GM12878 (cell line): ENCODE data around the gene SLC35B4. TPM values are rescaled to one million over a fixed set of nuclear protein-coding genes. Genes with fewer than 3 reads are reported as not detected.

Experiments used
- ATAC-seq: fragments of 200-7000 bp; cut with Tn5 transposase; 3 replicates; pipeline ENCODE4 v1.9.1; 2020; ENCODE audit warnings: mild to moderate bottlenecking, moderate library complexity
- BruUV-seq: library from RNA; stranded (reverse); fragments of 400-500 nt; replicated peaks from 2 replicates; lab custom pipeline; 2021; lab: Mats Ljungman, UMichigan
- CTCF ChIA-PET: fragments of 300-600 bp; sonication (Branson Sonifier 250); formaldehyde crosslinking; extraction: SDS; loops from one replicate; lab custom pipeline; 2021; ENCODE audit warnings: inconsistent platforms; lab: Yijun Ruan, JAX
- POLR2A ChIA-PET: fragments of 350-600 bp; formaldehyde crosslinking; extraction: SDS; loops from one replicate; lab custom pipeline; 2021; ENCODE audit warnings: inconsistent platforms; lab: Charles Lee
- RAD21 ChIA-PET: fragments of 300-600 bp; sonication (Branson Sonifier 250); formaldehyde crosslinking; loops from one replicate; lab custom pipeline; 2023; ENCODE audit warnings: antibody characterized with exemption; ENCODE audit not compliant: unreplicated experiment; lab: Charles Lee
- SMC1A ChIA-PET: fragments of 300-600 bp; sonication (Branson Sonifier 250); formaldehyde crosslinking; loops from one replicate; lab custom pipeline; 2023; ENCODE audit not compliant: unreplicated experiment, uncharacterized antibody; lab: Charles Lee
- DNase-seq: peaks from one replicate; pipeline ENCODE4 v3.0.0-alpha.2; 2011; ENCODE audit warnings: low read depth, low spot score
- FAIRE-seq: peaks from 3 replicates; lab custom pipeline; 2011; peaks lifted over from hg19 to GRCh38; lab: Jason Lieb, UNC
- H2AFZ ChIP-seq: 2 replicates; pipeline ENCODE4 v1.6.0; 2011; ENCODE audit warnings: low read depth, low read length, control low read depth; ENCODE audit not compliant: control insufficient read depth
- H3K27ac ChIP-seq: 2 replicates; pipeline ENCODE4 v1.5.1; 2011; ENCODE audit warnings: control low read depth; ENCODE audit not compliant: control insufficient read depth, insufficient read depth
- H3K27me3 ChIP-seq, 2 experiments: replicated peaks in 1 of 2; 2 replicates each; pipeline versions ENCODE4 v1.6.0 to v1.6.1; 2011; ENCODE audit warnings: low read length in 1 of 2; ENCODE audit not compliant: control insufficient read depth in 2 of 2, insufficient read depth in 2 of 2
- H3K36me3 ChIP-seq, 2 experiments: 2 replicates each; pipeline ENCODE4 v1.5.1; 2011; ENCODE audit warnings: low read length in 1 of 2; ENCODE audit not compliant: control insufficient read depth in 2 of 2, insufficient read depth in 2 of 2
- H3K4me1 ChIP-seq: 2 replicates; pipeline ENCODE4 v1.6.1; 2011; ENCODE audit warnings: mild to moderate bottlenecking, low read length, moderate library complexity, mixed read lengths; ENCODE audit not compliant: control insufficient read depth, insufficient read depth
- H3K4me2 ChIP-seq: 2 replicates; pipeline ENCODE4 v1.6.0; 2011; ENCODE audit warnings: control low read depth; ENCODE audit not compliant: control insufficient read depth, insufficient read depth
- H3K4me3 ChIP-seq: fragments of 200-600 bp; sonication (generic); 2 replicates; pipeline ENCODE4 v1.5.1; 2016
- H3K79me2 ChIP-seq: 2 replicates; pipeline ENCODE4 v1.6.0; 2011; ENCODE audit warnings: low read length; ENCODE audit not compliant: control insufficient read depth, insufficient read depth
- H3K9ac ChIP-seq: 2 replicates; pipeline ENCODE4 v1.8.0; 2011; ENCODE audit warnings: low read length, control low read depth, mixed read lengths; ENCODE audit not compliant: control insufficient read depth, insufficient read depth
- H3K9me3 ChIP-seq: replicated peaks from 3 replicates; pipeline ENCODE4 v1.5.1; 2011; ENCODE audit warnings: mild to moderate bottlenecking, low read length; ENCODE audit not compliant: control insufficient read depth, insufficient read depth
- H4K20me1 ChIP-seq: 2 replicates; pipeline ENCODE4 v1.6.0; 2011; ENCODE audit not compliant: control insufficient read depth, insufficient read depth
- BMI1 ChIP-seq: fragments of 450-650 bp; IDR thresholded peaks from 2 replicates; pipeline ENCODE4 v1.6.1; 2016; ENCODE audit warnings: mild to moderate bottlenecking, moderate library complexity, borderline replicate concordance
- CBFB ChIP-seq: IDR thresholded peaks from 2 replicates; pipeline ENCODE4 v1.6.1; 2016; ENCODE audit warnings: antibody characterized with exemption, low read depth
- CUX1 ChIP-seq: IDR thresholded peaks from 2 replicates; pipeline ENCODE4 v1.6.1; 2012; ENCODE audit warnings: improper control_type of control experiment, low read depth, low read length; ENCODE audit not compliant: insufficient replicate concordance
- ELK1 ChIP-seq: IDR thresholded peaks from 2 replicates; pipeline ENCODE4 v1.6.1; 2012; ENCODE audit warnings: low read depth, low read length, improper control_type of control experiment
- ESRRA ChIP-seq: IDR thresholded peaks from 2 replicates; pipeline ENCODE4 v1.6.1; 2012; ENCODE audit warnings: mild to moderate bottlenecking, low read length, improper control_type of control experiment
- FOXM1 ChIP-seq: IDR thresholded peaks from 2 replicates; pipeline ENCODE4 v1.6.1; 2012; ENCODE audit warnings: low read depth, mild to moderate bottlenecking, inconsistent platforms, low read length, moderate library complexity
- GABPA ChIP-seq: IDR thresholded peaks from 2 replicates; pipeline ENCODE4 v1.6.1; 2014; ENCODE audit warnings: antibody characterized with exemption, low read depth, mild to moderate bottlenecking, inconsistent platforms
- JUNB ChIP-seq: IDR thresholded peaks from 2 replicates; pipeline ENCODE4 v1.6.1; 2016; ENCODE audit warnings: antibody characterized with exemption, mild to moderate bottlenecking
- LARP7 ChIP-seq: fragments of 450-650 bp; IDR thresholded peaks from 2 replicates; pipeline ENCODE4 v1.6.1; 2017; ENCODE audit warnings: mild to moderate bottlenecking
- MYC ChIP-seq: IDR thresholded peaks from 2 replicates; pipeline ENCODE4 v1.6.1; 2011; ENCODE audit warnings: mild to moderate bottlenecking, low read length, moderate library complexity, inconsistent platforms; ENCODE audit not compliant: insufficient read depth, insufficient replicate concordance, insufficient read length, severe bottlenecking
- ZBTB11 ChIP-seq: fragments of 450-650 bp; formaldehyde crosslinking; IDR thresholded peaks from 2 replicates; pipeline ENCODE4 v1.5.0; 2022; ENCODE audit warnings: mild to moderate bottlenecking, missing genetic modification characterization
- WGBS: methylation state at CpG from one replicate; pipeline ENCODE4 v1.1.6; 2016; ENCODE audit warnings: low lambda C conversion rate; ENCODE audit not compliant: insufficient replicate concordance, insufficient coverage; ENCODE audit errors: missing lambda C conversion rate; 5-methylcytosine and 5-hydroxymethylcytosine counted together
- in situ Hi-C: fragments of 300-500 bp; cut with MboI; formaldehyde crosslinking; loops from 9 replicates; pipeline ENCODE4 v1.14.3; 2018; ENCODE audit warnings: mixed read lengths
- intact Hi-C: fragments of 100-400 bp; cut with micrococcal nuclease; formaldehyde crosslinking; loops from one replicate; pipeline ENCODE4 v1.14.2; 2022; ENCODE audit not compliant: unreplicated experiment
- polyA plus RNA-seq, 11 experiments: library from polyadenylated mRNA; depleted of rRNA in 4 of 11; unstranded in 6 of 11; stranded (reverse) in 5 of 11; fragments of >200 nt; fragmentation: Nextera tagmentation in 4 of 11; fragmentation: Illumina TruSeq in 1 of 11; extraction: Ambion mirVana in 4 of 11; extraction: Trizol in 1 of 11; gene quantifications; 1 replicate in 1 of 11; 2 replicates in 10 of 11; pipeline versions ENCODE4 v1.2.1 to v1.2.3, GENCODE V29; 2011 to 2016; ENCODE audit warnings: inconsistent platforms in 2 of 11, missing spikeins in 2 of 11, low read depth in 1 of 11
- total RNA-seq, 4 experiments: library from RNA; depleted of rRNA in 3 of 4; stranded (reverse); fragments of >200 nt in 3 of 4; fragmentation: Illumina TruSeq in 1 of 4; extraction: Trizol in 1 of 4; gene quantifications; 2 replicates each; pipeline versions ENCODE4 v1.2.1 to v1.2.3, GENCODE V29; 2013 to 2021

Gene SLC35B4
- total and polyA plus RNA-seq, 10 of the 15 experiments (the other 5 are each of a cell fraction or from before 2014, with no cell fraction given) = 3.6 to 23.9 (median 14.0) TPM

GRCh38 chr7:134356421-134356936 lies 39.7 kb upstream of the SLC35B4 start:
- ChIA-PET POLR2A (interaction anchor here (0.7 kb wide), 1 partner anchor 128 kb away, joined by 3 read pairs; no protein-coding TSS in a partner anchor), SMC1A (no interaction called here), RAD21 (no interaction called here), CTCF (interaction anchor here (0.6 to 2.7 kb wide), 4 partner anchors 9 to 755 kb away, joined by 3 to 13 read pairs (median 4); no protein-coding TSS in a partner anchor)
- no peak overlapping the region for H3K9ac ChIP-seq
- BruUV-seq = no TSS peak
- no peaks in the 10 kb centered on the region; a peak in 1 of 4 replicates for H3K27me3 ChIP-seq
- H3K36me3 ChIP-seq = no peaks in the 10 kb centered on the region
- no peak for DNase-seq
- WGBS = 26% methylated on average over 9 of the region's 9 CpGs
- no peak overlapping the region for H2AFZ ChIP-seq
- ATAC-seq = no peak
- FAIRE-seq = no peak
- intact Hi-C loops (loop anchor here (10.0 kb wide), 1 partner anchor 212 kb away; no protein-coding TSS in a partner anchor), in situ Hi-C loops (no loop called here)
- H3K4me1 ChIP-seq = no peaks in the 10 kb centered on the region
- no peaks in the 10 kb centered on the region for H3K79me2 ChIP-seq
- no peaks in the 10 kb centered on the region for H4K20me1 ChIP-seq
- no peak overlapping the region for H3K4me2 ChIP-seq
- no peaks in the 10 kb centered on the region for H3K9me3 ChIP-seq
- H3K27ac ChIP-seq = no peak overlapping the region
- H3K4me3 ChIP-seq = no peak overlapping the region
- TF ChIP-seq ZBTB11 (CRISPR knock-in tag) (no peak), JUNB (no peak), MYC (no peak), CBFB (no peak), CUX1 (no peak), FOXM1 (no peak), ESRRA (no peak), GABPA (no peak), LARP7 (no peak), BMI1 (no peak), ELK1 (no peak)
